GM08714 (cell line): Measurements from ENCODE around the gene SPATA9.

ENCODE experiments used
- H3K4me3 ChIP-seq: fragments of 200-500 bp; sonication (Bioruptor generic); 2 replicates; pipeline ENCODE4 v1.5.1; 2014; ENCODE audit warnings: mild to moderate bottlenecking, low read length, inconsistent platforms
- ZNF274 ChIP-seq: IDR thresholded peaks from 2 replicates; pipeline ENCODE4 v1.6.1; 2012; ENCODE audit warnings: mild to moderate bottlenecking, low read depth, low read length

The SPATA9 gene

GRCh38 chr5:95682891-95683290, at the start of gene SPATA9:
TSS of gene SPATA9 (minus strand) at chr5:95682991. CDS start at chr5:95682854, 137 bp downstream.
- no peak within 1 kb of the TSS for H3K4me3 ChIP-seq
- TF ChIP-seq ZNF274, result no peak

- TF ChIP-seq ZNF274, result no peak
- H3K4me3 ChIP-seq, result peak overlapping the region; percentile 72
Measured at GRCh38 chr5:95731571-95732554, 49.1 kb upstream of the SPATA9 start.

DNA sequence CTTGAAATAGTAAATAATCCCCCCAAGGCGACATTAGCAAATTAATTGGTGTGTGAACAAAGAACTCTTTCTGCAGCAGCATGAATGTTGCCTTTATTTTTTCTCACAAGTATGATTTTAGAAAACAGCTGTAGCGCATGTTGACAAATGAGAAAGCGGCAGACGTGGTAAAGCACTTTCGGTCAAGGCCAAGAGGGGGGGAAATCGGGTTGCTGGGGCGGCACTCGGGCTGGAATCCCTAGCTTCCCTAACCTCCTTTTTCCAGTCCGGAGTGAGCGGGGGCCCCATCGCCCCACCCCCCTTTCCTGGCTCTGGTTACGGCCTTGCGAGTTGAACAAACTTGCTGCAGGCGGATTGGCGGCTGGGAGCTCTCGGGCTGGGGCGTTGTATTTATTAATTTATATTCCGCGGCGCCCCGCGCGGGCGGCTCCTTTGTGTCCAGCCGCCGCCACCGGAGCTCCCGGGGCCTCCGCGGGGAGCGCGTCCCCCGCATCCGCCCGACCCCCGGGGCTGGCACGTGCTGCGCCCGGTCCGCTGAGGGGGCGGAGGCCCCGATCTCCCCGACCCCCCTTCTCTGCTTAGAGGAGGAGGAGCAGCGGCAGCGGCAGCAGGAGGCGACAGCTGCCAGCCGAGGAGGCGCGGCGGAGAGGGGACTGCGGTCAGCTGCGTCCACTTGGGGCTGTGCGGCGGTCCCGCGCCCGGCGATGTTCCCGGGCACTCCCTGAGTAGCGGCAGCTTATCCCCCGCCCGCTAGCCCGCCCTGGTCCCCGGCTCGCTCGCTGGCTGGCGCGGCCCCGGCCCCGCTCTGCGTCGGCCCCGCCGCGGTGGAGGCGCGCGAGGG, 48.2 kb upstream of the SPATA9 start, which contains the start of gene RHOBTB3:
Gene RHOBTB3, plus strand, starts transcription at position 607 of the 841 bp plus-strand sequence. CDS start 347 bp downstream, outside the sequence.
- no peak for TF ChIP-seq ZNF274
- H3K4me3 ChIP-seq, result peak within 1 kb of the TSS; percentile 72

- peak overlapping the region; percentile 72; the same call in 1 of the 2 replicates for H3K4me3 ChIP-seq
Measured at GRCh38 chr5:95730011-95730700, 47.4 kb upstream of the SPATA9 start.

GRCh38 chr5:95729115-95730010, 46.6 kb upstream of the SPATA9 start:
- H3K4me3 ChIP-seq, result no peak overlapping the region
- TF ChIP-seq ZNF274, result no peak

More at GRCh38 chr5:95730011-95730700, 47.4 kb upstream of the SPATA9 start:
- TF ChIP-seq ZNF274, result no peak

DNA sequence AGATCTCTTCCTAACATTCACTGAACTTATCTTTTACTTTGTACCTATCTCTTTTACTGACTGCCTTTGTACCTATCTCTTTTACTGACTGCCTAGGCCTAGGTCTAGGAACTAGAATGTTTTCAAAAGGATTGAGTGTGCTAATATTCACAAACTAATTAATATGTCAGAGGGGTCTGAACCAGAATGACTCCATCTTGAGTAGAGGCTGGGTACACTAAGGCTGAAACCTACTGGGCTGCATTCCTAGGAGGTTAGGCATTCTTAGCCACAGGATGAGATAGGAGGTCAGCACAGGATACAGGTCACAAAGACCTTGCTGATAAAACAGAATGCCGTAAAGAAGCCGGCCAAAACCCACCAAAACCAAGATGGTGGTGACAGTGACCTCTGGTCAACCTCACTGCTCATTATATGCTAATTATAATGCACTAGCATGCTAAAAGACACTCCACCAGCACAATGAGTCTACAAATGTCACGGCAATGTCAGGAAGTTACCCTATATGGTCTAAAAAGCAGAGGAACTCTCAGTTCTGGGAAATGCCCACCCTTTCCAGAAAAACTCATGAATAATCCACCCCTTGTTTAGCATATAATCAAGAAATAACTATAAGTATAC, 45.8 kb upstream of the SPATA9 start:
- TF ChIP-seq ZNF274, result no peak

GRCh38 chr5:95727764-95728191, 45.0 kb upstream of the SPATA9 start:
- no peak overlapping the region for H3K4me3 ChIP-seq
- no peak for TF ChIP-seq ZNF274

More for the DNA sequence above, 45.8 kb upstream of the SPATA9 start:
- no peak overlapping the region for H3K4me3 ChIP-seq

DNA sequence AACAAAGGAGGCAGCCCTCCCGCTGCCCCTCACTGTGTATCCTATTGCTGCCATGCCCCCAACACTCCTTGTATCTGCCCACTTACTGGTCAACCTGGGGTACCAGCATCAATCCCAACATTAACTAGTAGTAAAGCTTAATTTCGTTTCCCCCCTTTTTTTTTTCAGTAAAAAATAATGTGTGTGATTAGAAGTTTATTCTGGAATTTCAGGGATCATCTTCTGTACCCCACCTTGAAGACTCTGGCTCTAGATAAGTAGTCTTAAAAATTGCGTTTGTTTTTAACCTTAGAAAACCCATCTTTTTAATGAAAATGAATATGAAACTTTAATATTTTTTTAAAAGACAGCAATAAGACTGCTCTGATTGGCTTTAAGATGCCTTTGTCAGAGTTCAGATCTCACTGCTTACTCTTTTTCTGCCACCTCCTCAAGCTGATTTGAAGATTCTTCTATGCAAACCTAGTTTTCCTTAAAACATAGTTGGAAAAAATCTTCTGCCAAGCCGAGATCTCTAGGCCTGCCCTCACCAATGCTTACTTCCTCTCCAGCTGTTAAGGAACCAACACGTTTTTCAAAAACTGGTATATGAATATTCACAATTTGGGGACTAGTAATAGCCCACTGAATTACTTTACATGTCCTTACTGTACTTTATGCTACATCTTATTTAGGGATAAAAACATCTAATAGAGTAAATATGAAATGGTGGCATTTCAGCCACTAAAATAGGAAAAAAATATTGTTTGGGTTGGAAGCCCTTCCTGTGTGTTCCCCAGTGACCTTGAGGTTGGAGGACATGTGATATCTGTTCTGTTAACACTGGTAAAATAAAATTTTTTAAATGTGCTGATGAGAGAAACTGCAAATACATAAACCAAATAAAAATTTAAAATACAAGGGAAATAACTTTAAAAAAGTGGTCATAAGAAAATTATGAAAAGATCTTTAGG, 44.3 kb upstream of the SPATA9 start:
- H3K4me3 ChIP-seq, result peak overlapping the region; percentile 55; the same call in 1 of the 2 replicates

DNA sequence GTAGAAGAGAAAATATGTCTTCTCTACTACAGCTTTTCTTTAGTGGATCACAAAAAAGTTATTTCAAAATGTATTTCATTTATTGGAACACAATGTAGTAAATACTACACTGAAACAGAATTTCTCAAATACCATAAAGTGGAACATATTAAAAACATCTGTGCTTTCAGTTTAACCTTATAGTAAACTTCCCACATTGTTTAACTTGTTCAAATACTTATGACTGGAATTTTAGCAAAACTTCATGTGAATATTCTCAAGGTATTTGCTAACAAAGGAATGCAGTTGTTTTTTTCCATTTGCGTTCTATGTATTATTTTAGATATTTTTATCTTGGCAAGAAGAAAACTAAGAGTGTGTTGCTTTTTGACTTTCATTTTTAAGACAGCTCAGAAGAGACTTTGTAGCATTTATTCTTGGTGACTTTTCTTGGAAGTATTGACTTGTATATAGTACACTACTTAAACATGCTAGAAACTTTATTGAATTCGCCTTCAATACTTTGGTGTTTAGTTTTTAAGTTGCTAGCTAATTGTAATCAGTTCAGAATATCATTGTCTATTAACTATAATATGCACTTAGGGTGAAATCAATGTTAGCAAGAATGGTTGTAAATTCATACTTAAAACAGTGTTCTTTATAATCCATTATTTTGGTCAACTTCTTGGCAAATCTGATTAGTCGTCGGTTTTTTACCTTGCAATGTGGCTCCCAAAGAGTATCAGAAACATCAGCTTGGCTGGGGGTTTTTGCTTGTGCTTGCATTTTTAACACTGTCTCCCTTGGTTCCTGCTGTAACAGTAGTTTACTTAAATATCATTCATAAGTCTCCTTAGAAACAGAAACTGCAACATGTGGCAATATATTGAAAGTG, 43.4 kb upstream of the SPATA9 start:
- no peak for TF ChIP-seq ZNF274
- peak overlapping the region; percentile 55 for H3K4me3 ChIP-seq

More for the DNA sequence above, 44.3 kb upstream of the SPATA9 start:
- no peak for TF ChIP-seq ZNF274

DNA sequence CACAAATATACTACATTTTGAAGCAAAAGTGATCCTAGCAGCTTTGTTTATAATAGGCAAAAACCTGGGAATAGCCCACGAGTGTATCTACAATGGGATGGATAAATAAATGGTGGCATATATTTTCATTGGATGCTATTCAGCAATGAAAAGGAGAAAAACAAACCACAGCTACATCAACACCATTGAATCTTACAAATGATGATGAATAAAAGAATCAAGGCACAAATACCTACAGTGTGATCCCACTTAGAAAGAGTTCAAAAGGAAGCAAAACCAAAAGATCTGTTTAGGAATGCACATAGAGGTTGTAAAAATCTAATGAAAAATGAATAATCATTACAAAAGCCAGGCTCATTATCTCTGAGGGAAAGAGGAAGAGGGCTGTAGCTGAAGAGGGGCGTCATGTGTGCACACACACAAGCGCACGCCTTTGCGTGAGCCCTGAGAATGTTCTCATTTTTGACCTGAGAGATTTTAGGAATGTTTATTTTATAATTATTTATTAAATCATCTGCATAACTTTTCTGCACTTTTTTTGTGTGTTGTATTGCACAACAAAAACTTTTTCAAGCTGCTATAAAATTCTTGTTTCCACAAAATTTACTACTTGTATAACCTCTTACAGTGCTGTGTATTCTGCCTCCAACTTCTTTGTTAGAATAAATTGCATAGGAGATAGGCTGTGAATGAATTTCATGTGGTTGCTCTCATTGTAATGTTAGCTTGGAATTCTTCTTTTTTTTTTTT, 42.5 kb upstream of the SPATA9 start:
- H3K4me3 ChIP-seq, result no peak overlapping the region
- TF ChIP-seq ZNF274, result no peak
